Heart left ventricle (tissue), 13 donors: Measurements from ENCODE around the gene PFKFB4.

Experiments
- POLR2A ChIP-seq, 2 donors: fragments of 450-650 bp; IDR thresholded peaks; one replicate each; pipeline ENCODE4 v1.6.1; 2017; ENCODE audit warnings: antibody characterized with exemption in 2 of 2, mild to moderate bottlenecking in 2 of 2, moderate library complexity in 2 of 2
- TF ChIP-seq, protein P1 (sequence below), 12 donors: fragments of 200-600 bp; sonication (generic) in 4 of 12; IDR thresholded peaks; one replicate each; pipeline versions ENCODE4 v1.5.0 to v1.8.0; 2018 to 2022; ENCODE audit warnings: antibody characterized with exemption in 12 of 12, mild to moderate bottlenecking in 5 of 12
- donor health status: ischemic (EF 13 %, LVEDD 7.1; RV severe dilation, severe dysfunction).
- donor health status: DM: no; HTN: yes; CAD: no.
- donor health status: DM: no; HTN: no; CAD: no.
- donor health status: ischemic (EF 25% LVEDD 6.9; RV normal size, moderate dysfunction).
- donor health status: ischemic (EF 25% LVEDD 5.7; RV mildly dilated, moderate dysfunction).
- donor health status: ischemic (EF 35%, LVEDD 5.7; RV mildly dilated, moderate dysfunction).
- donor health status: nonischemic (EF 11% LVEDD 7.7; RV severe dilation, severe dysfunction).
- donor health status: DM: yes; HTN: yes; CAD: no.
- donor health status: PGD.
- donor health status: ischemic (EF 29% LVEDD 5.4; RV normal size, mild dysfunction).
- donor health status: nonischemic (EF 23%, LVEDD 6.1; RV moderate dilation, normal function).

DNA sequence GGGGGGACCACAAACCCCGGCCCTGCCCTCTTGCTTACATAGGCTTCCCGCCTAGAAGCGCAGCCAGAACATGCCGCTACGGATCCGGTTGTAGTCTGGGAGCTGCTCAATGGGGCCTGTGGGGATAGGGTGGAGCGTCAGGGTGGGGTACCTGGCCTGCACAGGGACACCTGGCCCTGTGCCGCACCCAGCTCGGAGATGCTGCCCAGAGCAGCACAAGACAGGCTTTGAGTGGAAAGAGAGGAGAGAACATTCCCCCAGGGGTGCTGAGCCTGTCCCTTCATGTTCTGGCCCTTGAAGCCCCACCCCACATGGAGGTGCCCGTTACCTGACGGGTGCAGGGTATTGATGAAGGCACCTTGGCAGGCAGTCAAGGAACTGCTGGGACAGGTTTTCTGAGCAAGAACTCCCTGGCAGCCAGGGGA is 42.5 kb upstream of the PFKFB4 start:
- TF ChIP-seq, protein P1, sequence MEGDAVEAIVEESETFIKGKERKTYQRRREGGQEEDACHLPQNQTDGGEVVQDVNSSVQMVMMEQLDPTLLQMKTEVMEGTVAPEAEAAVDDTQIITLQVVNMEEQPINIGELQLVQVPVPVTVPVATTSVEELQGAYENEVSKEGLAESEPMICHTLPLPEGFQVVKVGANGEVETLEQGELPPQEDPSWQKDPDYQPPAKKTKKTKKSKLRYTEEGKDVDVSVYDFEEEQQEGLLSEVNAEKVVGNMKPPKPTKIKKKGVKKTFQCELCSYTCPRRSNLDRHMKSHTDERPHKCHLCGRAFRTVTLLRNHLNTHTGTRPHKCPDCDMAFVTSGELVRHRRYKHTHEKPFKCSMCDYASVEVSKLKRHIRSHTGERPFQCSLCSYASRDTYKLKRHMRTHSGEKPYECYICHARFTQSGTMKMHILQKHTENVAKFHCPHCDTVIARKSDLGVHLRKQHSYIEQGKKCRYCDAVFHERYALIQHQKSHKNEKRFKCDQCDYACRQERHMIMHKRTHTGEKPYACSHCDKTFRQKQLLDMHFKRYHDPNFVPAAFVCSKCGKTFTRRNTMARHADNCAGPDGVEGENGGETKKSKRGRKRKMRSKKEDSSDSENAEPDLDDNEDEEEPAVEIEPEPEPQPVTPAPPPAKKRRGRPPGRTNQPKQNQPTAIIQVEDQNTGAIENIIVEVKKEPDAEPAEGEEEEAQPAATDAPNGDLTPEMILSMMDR (IDR thresholded peaks at IDR 0.05): no peak
- no peak for TF ChIP-seq POLR2A (IDR thresholded peaks at IDR 0.05)
